Thyroid gland (tissue), 4 donors: ENCODE results near the gene GAL3ST2. TPM values are rescaled to one million over a fixed set of nuclear protein-coding genes. Genes with fewer than 3 reads are reported as not detected.
"Not testable (repeated sequence)": the region's sequence is repeated elsewhere in the genome, so short reads cannot be mapped to it uniquely, and the experiment has no call there.

Experiments
- DNase-seq, 2 donors: peaks; one replicate each; pipeline ENCODE4 v3.0.0-alpha.2; 2019
- H3K27ac ChIP-seq, 3 donors: fragments of 200-600 bp; sonication (generic); 1 replicate in 2 of 3; 2 replicates in 1 of 3; pipeline ENCODE4 v1.5.1; 2016 to 2019; ENCODE audit warnings: mild to moderate bottlenecking in 1 of 3, moderate library complexity in 1 of 3
- H3K27me3 ChIP-seq: fragments of 200-600 bp; sonication (generic); one replicate; pipeline ENCODE4 v1.5.1; 2019
- H3K36me3 ChIP-seq, 2 donors: fragments of 200-600 bp; sonication (generic); one replicate each; pipeline ENCODE4 v1.5.1; 2016 to 2019
- H3K4me1 ChIP-seq, 2 donors: fragments of 200-600 bp; sonication (generic); one replicate each; pipeline ENCODE4 v1.5.1; 2017 to 2019
- H3K4me3 ChIP-seq, 3 donors: fragments of 200-600 bp; sonication (generic); replicated peaks in 1 of 3; 1 replicate in 2 of 3; 2 replicates in 1 of 3; pipeline ENCODE4 v1.5.1; 2016; ENCODE audit warnings: mild to moderate bottlenecking in 1 of 3
- H3K9me3 ChIP-seq: fragments of 200-600 bp; sonication (generic); one replicate; pipeline ENCODE4 v1.5.1; 2017
- CTCF ChIP-seq, 6 experiments: fragments of 200-600 bp in 3 of 6; fragments of 450-650 bp in 3 of 6; sonication (generic) in 3 of 6; IDR thresholded peaks; one replicate each; pipeline ENCODE4 v1.5.1; 2016 to 2019; ENCODE audit warnings: antibody characterized with exemption in 6 of 6, mild to moderate bottlenecking in 2 of 6, inconsistent platforms in 1 of 6, moderate library complexity in 1 of 6
- POLR2A ChIP-seq, 2 donors: fragments of 450-650 bp; IDR thresholded peaks; one replicate each; pipeline ENCODE4 v1.6.1; 2017; ENCODE audit warnings: antibody characterized with exemption in 2 of 2, mild to moderate bottlenecking in 2 of 2, moderate library complexity in 1 of 2
- WGBS, 2 donors: methylation state at CpG; one replicate each; pipeline ENCODE4 v1.1.5; 2017; 5-methylcytosine and 5-hydroxymethylcytosine counted together
- intact Hi-C: fragments of 100-400 bp; cut with DNase I; formaldehyde crosslinking; loops from one replicate; pipeline ENCODE4 v1.15.1; 2023
- total RNA-seq, 4 donors: library from RNA; depleted of rRNA; stranded (reverse); fragments of >200 nt; gene quantifications; one replicate each; pipeline ENCODE4 v1.2.3, GENCODE V29; 2016

GAL3ST2 gene
- total RNA-seq, 4 donors from 2014 or later: not detected

GRCh38 chr2:241732513-241733186, 44.0 kb upstream of the GAL3ST2 start:
- DNase-seq: peak; percentile 53 to 54
- not testable (repeated sequence) for H3K27me3 ChIP-seq, H3K4me3 ChIP-seq, H3K9me3 ChIP-seq, H3K36me3 ChIP-seq, H3K27ac ChIP-seq
- peaks cover 12 to 19% of the 10 kb centered on the region in 2 donors for H3K4me1 ChIP-seq
- 43 to 49% methylated on average over 18 to 25 of the region's 26 CpGs for WGBS, 2 donors
- peak; percentile 21 to 59 (median 41) for TF ChIP-seq CTCF (IDR thresholded peaks at IDR 0.05)
- intact Hi-C loops: loop anchor here (2.0 to 10.0 kb wide), 2 partner anchors 30 to 142 kb away; partner anchors contain the start of gene ING5

- peak overlapping the region in 2 of 3 donors; percentile 45 to 70 for H3K27ac ChIP-seq
- no peak for DNase-seq
- H3K36me3 ChIP-seq: no peaks in the 10 kb centered on the region
- no peaks in the 10 kb centered on the region for H3K9me3 ChIP-seq
- no peak for TF ChIP-seq CTCF (IDR thresholded peaks at IDR 0.05)
- no peak for TF ChIP-seq POLR2A (IDR thresholded peaks at IDR 0.05)
- intact Hi-C loops: loop anchor here (2.0 to 10.0 kb wide), 2 partner anchors 31 to 141 kb away; partner anchors contain the start of gene ING5
- WGBS, 2 donors: 89 to 91% methylated on average over 20 to 23 of the region's 23 CpGs
- H3K4me3 ChIP-seq: peak overlapping the region in 2 of 3 donors; percentile 42 to 92
- peaks cover 12 to 24% of the 10 kb centered on the region in 2 donors for H3K4me1 ChIP-seq
- H3K27me3 ChIP-seq: no peaks in the 10 kb centered on the region
Measured at GRCh38 chr2:241733391-241734207, 43.0 kb upstream of the GAL3ST2 start.

GRCh38 chr2:241734208-241734466, 42.5 kb upstream of the GAL3ST2 start:
- Histone ChIP-seq H3K27me3 (no peaks in the 10 kb centered on the region), H3K9me3 (no peaks in the 10 kb centered on the region), H3K4me1 (peaks cover 12 to 24% of the 10 kb centered on the region in 2 donors), H3K4me3 (peak overlapping the region; percentile 42 to 94 (median 92)), H3K36me3 (no peaks in the 10 kb centered on the region), H3K27ac (peak overlapping the region in 2 of 3 donors; percentile 45 to 70)
- intact Hi-C loops: loop anchor here (10.0 kb wide), 1 partner anchor 141 kb away; no protein-coding TSS in a partner anchor
- no peak for DNase-seq
- 2 to 6% methylated on average over 6 to 13 of the region's 25 CpGs for WGBS, 2 donors
- TF ChIP-seq POLR2A (IDR thresholded peaks at IDR 0.05) (no peak), CTCF (IDR thresholded peaks at IDR 0.05) (no peak)

- intact Hi-C loops: loop anchor here (10.0 kb wide), 1 partner anchor 140 kb away; no protein-coding TSS in a partner anchor
- peak; percentile 92 to 95 for DNase-seq
- Histone ChIP-seq H3K9me3 (no peaks in the 10 kb centered on the region), H3K27ac (peak within 1 kb of the TSS; percentile 70 to 87 (median 71)), H3K27me3 (no peaks in the 10 kb centered on the region), H3K4me1 (peaks cover 12 to 24% of the 10 kb centered on the region in 2 donors), H3K36me3 (no peaks in the 10 kb centered on the region), H3K4me3 (peak within 1 kb of the TSS; percentile 87 to 94 (median 92))
- no peak for TF ChIP-seq CTCF (IDR thresholded peaks at IDR 0.05)
- peak; percentile 79 to 83 for TF ChIP-seq POLR2A (IDR thresholded peaks at IDR 0.05)
- 0% methylated on average over 8 of the region's 98 CpGs for WGBS, 2 donors
Measured at GRCh38 chr2:241734467-241735208, 42.0 kb upstream of the GAL3ST2 start, which contains the start of gene D2HGDH. TSS of gene D2HGDH (plus strand) at chr2:241734630. CDS start at chr2:241735225, 595 bp downstream.
